HepG2 (cell line): ENCODE data around the gene DOLK. TPM values are rescaled to one million over a fixed set of nuclear protein-coding genes. Genes with fewer than 3 reads are reported as not detected.

Experiments
- ARHGAP35 ChIP-seq: sonication (generic); formaldehyde crosslinking; IDR thresholded peaks from 2 replicates; pipeline ENCODE4 v1.9.0; 2022; ENCODE audit warnings: mild to moderate bottlenecking, inconsistent platforms, moderate library complexity, missing genetic modification reagents, borderline replicate concordance
- CBX1 ChIP-seq: IDR thresholded peaks from one replicate; pipeline ENCODE4 v1.6.1; 2016; ENCODE audit warnings: antibody characterized with exemption, low read depth
- KDM1A ChIP-seq: IDR thresholded peaks from 2 replicates; pipeline ENCODE4 v1.6.1; 2016; ENCODE audit warnings: missing compliant biosample characterization
- KDM5B ChIP-seq: sonication (generic); formaldehyde crosslinking; IDR thresholded peaks from 2 replicates; pipeline ENCODE4 v1.4.0; 2020; ENCODE audit warnings: missing genetic modification reagents, mild to moderate bottlenecking, borderline replicate concordance
- MEIS1 ChIP-seq: sonication (generic); formaldehyde crosslinking; IDR thresholded peaks from 2 replicates; pipeline ENCODE4 v1.9.0; 2021; ENCODE audit warnings: mild to moderate bottlenecking, missing genetic modification reagents, moderate library complexity, borderline replicate concordance
- NR0B2 ChIP-seq: sonication (generic); formaldehyde crosslinking; IDR thresholded peaks from 2 replicates; pipeline ENCODE4 v1.4.0; 2020; ENCODE audit warnings: mild to moderate bottlenecking, missing genetic modification reagents
- NR2F1 ChIP-seq, 2 experiments: fragments of 450-650 bp in 1 of 2; formaldehyde crosslinking in 1 of 2; IDR thresholded peaks; 2 replicates each; pipeline versions ENCODE4 v1.5.0 to v1.6.1; 2016 to 2020; ENCODE audit warnings: mild to moderate bottlenecking in 1 of 2, missing compliant biosample characterization in 1 of 2, missing genetic modification reagents in 1 of 2, moderate library complexity in 1 of 2
- PAF1 ChIP-seq: IDR thresholded peaks from 2 replicates; pipeline ENCODE4 v1.6.1; 2016; ENCODE audit warnings: missing genetic modification reagents, missing compliant biosample characterization
- RARA ChIP-seq: IDR thresholded peaks from 2 replicates; pipeline ENCODE4 v1.6.1; 2016; ENCODE audit warnings: missing genetic modification reagents, missing compliant biosample characterization
- SAP130 ChIP-seq: IDR thresholded peaks from 2 replicates; pipeline ENCODE4 v1.6.1; 2016; ENCODE audit warnings: low read depth
- SNAI1 ChIP-seq: sonication (generic); formaldehyde crosslinking; IDR thresholded peaks from 2 replicates; pipeline ENCODE4 v1.5.0; 2020; ENCODE audit warnings: mild to moderate bottlenecking, missing genetic modification reagents, borderline replicate concordance
- SOX6 ChIP-seq, 2 experiments: fragments of 450-650 bp in 1 of 2; sonication (generic) in 1 of 2; formaldehyde crosslinking in 1 of 2; IDR thresholded peaks; 2 replicates each; pipeline versions ENCODE4 v1.4.0 to v1.6.1; 2017 to 2020; ENCODE audit warnings: antibody characterized with exemption in 1 of 2, mild to moderate bottlenecking in 1 of 2, missing genetic modification reagents in 1 of 2
- TCF12 ChIP-seq, 2 experiments: fragments of 450-650 bp in 1 of 2; sonication (generic) in 1 of 2; formaldehyde crosslinking in 1 of 2; IDR thresholded peaks; 2 replicates each; pipeline versions ENCODE4 v1.6.1 to v1.8.0; 2017 to 2022; ENCODE audit warnings: antibody characterized with exemption in 1 of 2, mild to moderate bottlenecking in 1 of 2, missing genetic modification reagents in 1 of 2, moderate library complexity in 1 of 2
- ZFP90 ChIP-seq: sonication (generic); formaldehyde crosslinking; IDR thresholded peaks from 2 replicates; pipeline ENCODE4 v1.8.0; 2022; ENCODE audit warnings: missing genetic modification reagents, mild to moderate bottlenecking, inconsistent platforms, borderline replicate concordance
- ZMYM4 ChIP-seq: sonication (generic); formaldehyde crosslinking; IDR thresholded peaks from 2 replicates; pipeline ENCODE4 v1.8.1; 2023; ENCODE audit warnings: mild to moderate bottlenecking, missing genetic modification reagents
- ZNF142 ChIP-seq: sonication (generic); formaldehyde crosslinking; IDR thresholded peaks from 2 replicates; pipeline ENCODE4 v1.4.0; 2020; ENCODE audit warnings: missing genetic modification reagents
- ZZZ3 ChIP-seq: sonication (generic); formaldehyde crosslinking; IDR thresholded peaks from 2 replicates; pipeline ENCODE4 v1.4.0; 2020; ENCODE audit warnings: missing genetic modification reagents, mild to moderate bottlenecking, borderline replicate concordance
- polyA plus RNA-seq, 8 experiments: library from polyadenylated mRNA; depleted of rRNA in 3 of 8; stranded (reverse) in 7 of 8; unstranded in 1 of 8; fragments of >200 nt; fragmentation: Illumina TruSeq in 4 of 8; extraction: Trizol in 4 of 8; gene quantifications; 2 replicates each; pipeline versions ENCODE4 v1.2.1 to v1.2.3, GENCODE V29; 2011 to 2016; ENCODE audit warnings: low read depth in 4 of 8, missing spikeins in 1 of 8, mixed read lengths in 1 of 8; ENCODE audit not compliant: insufficient read depth in 1 of 8
- total RNA-seq, 5 experiments: library from RNA; depleted of rRNA; stranded (reverse); fragments of >200 nt; fragmentation: Illumina TruSeq; extraction: Trizol; gene quantifications; 2 replicates each; pipeline ENCODE4 v1.2.3, GENCODE V29; 2016; ENCODE audit warnings: low read depth in 1 of 5
- TF ChIP-seq, protein P1 (sequence below): sonication (generic); formaldehyde crosslinking; IDR thresholded peaks from 2 replicates; pipeline ENCODE4 v1.4.0; 2020; ENCODE audit warnings: mild to moderate bottlenecking, missing genetic modification reagents
- TF ChIP-seq, protein P2 (sequence below): sonication (generic); formaldehyde crosslinking; IDR thresholded peaks from 2 replicates; pipeline ENCODE4 v1.4.0; 2020; ENCODE audit warnings: missing genetic modification reagents

Gene DOLK
- total and polyA plus RNA-seq, 2 of the 13 experiments (the other 11 are each of a cell fraction or from before 2014, with no cell fraction given): 15.4 to 18.7 TPM

DNA sequence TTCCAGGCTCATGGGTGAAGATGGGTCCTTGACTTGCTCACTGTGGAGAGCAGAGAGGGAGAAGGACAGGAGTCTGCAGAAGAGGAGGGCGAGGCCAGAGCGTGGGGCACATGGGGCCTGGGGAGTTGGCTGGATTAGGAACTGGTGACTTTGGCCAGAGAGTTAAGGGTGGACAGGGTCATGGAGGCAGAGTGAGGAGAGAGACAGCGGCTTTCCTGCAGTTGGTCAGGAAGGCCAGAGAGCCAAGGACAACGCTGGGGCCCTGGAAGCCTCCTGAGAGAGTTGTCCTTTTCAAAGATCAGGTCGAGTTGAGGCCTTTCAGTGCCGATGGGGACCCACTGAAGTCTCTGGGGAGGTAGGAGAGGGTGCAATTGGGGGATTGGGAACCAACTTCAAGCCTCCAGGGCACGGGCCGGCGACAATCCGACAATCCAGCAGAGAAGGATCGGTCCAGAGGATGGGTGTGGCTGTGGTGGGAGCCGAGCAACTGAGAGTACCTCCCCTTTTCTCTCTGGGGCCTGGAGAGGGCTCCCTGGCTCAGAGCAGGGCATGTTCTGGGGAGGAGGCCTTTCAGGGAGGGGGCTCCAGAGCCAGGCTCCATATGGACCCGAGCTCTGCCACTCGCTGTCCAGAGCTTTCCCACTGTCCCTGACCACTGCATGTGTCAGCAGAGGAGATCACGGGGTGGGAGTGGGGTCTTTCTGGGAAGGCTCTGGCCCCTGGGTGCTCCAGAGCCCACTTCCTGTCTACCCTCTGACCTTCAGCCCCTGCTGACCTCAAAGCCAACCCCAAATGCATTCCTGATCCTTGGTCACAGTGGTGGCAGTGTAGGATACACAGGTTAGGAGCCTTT, 34.1 kb downstream of the DOLK start (continued):
- TF ChIP-seq, protein P1, sequence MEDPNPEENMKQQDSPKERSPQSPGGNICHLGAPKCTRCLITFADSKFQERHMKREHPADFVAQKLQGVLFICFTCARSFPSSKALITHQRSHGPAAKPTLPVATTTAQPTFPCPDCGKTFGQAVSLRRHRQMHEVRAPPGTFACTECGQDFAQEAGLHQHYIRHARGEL (CRISPR knock-in tag): no peak
- TF ChIP-seq PAF1 (CRISPR knock-in tag): no peak
- TF ChIP-seq NR0B2: no peak
- TF ChIP-seq KDM1A: no peak
- no peak for TF ChIP-seq TCF12 (IDR thresholded peaks at IDR 0.05)
- no peak for TF ChIP-seq TCF12 (CRISPR knock-in tag; IDR thresholded peaks at IDR 0.05)
- no peak for TF ChIP-seq ZZZ3 (CRISPR knock-in tag)
- TF ChIP-seq CBX1: no peak
- peak; percentile 5; the same call in 1 of the 2 replicates for TF ChIP-seq ZMYM4 (CRISPR knock-in tag)
- TF ChIP-seq, protein P2, sequence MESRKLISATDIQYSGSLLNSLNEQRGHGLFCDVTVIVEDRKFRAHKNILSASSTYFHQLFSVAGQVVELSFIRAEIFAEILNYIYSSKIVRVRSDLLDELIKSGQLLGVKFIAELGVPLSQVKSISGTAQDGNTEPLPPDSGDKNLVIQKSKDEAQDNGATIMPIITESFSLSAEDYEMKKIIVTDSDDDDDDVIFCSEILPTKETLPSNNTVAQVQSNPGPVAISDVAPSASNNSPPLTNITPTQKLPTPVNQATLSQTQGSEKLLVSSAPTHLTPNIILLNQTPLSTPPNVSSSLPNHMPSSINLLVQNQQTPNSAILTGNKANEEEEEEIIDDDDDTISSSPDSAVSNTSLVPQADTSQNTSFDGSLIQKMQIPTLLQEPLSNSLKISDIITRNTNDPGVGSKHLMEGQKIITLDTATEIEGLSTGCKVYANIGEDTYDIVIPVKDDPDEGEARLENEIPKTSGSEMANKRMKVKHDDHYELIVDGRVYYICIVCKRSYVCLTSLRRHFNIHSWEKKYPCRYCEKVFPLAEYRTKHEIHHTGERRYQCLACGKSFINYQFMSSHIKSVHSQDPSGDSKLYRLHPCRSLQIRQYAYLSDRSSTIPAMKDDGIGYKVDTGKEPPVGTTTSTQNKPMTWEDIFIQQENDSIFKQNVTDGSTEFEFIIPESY (CRISPR knock-in tag): peak; percentile 33; the same call in 1 of the 2 replicates
- no peak for TF ChIP-seq ZNF142 (CRISPR knock-in tag)
- TF ChIP-seq SOX6 (IDR thresholded peaks at IDR 0.05): no peak
- 0 out of 2 replicates have a peak, but pooled peaks have one; percentile 14 for TF ChIP-seq SOX6 (CRISPR knock-in tag; IDR thresholded peaks at IDR 0.05)
- 0 out of 4 replicates have a peak, but pooled peaks of 1 of the 2 experiments have one; percentile 32 for TF ChIP-seq NR2F1 (CRISPR knock-in tag; IDR thresholded peaks at IDR 0.05)
- TF ChIP-seq MEIS1 (CRISPR knock-in tag): no peak
- TF ChIP-seq KDM5B (CRISPR knock-in tag): peak; percentile 44; the same call in 1 of the 2 replicates
- TF ChIP-seq SAP130 (CRISPR knock-in tag): peak; percentile 12; the same call in 1 of the 2 replicates
- no peak for TF ChIP-seq SNAI1 (CRISPR knock-in tag)
- TF ChIP-seq ZFP90 (CRISPR knock-in tag): no peak
- TF ChIP-seq ARHGAP35: no peak
- TF ChIP-seq RARA (CRISPR knock-in tag): peak; percentile 79
